ENCODE data around the gene SLC25A17. TPM values are rescaled to one million over a fixed set of nuclear protein-coding genes. Genes with fewer than 3 reads are reported as not detected.
"Not testable (repeated sequence)": the region's sequence is repeated elsewhere in the genome, so short reads cannot be mapped to it uniquely, and the experiment has no call there.

SLC25A17 gene
- total RNA-seq, 2 donors from 2014 or later = 11.7 to 13.4 TPM

DNA sequence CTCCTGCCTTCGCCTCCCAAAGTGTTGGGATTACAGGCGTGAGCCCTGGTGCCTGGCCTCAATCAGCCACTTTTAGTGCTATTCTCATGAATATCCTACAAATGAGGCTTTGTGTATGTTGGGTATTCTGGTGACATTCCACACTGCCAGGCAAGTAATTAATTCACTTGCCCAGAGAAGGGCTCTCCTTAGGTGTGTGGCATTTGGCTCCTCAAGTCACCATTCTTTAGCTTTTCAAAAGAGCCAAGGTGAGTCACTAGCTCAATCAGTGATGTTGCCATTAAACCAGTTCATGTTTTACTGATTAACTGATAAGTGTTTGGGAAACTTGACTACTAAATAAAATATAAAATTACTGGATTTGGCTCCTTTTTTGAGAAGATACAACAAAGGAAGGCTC, 52.2 kb downstream of the SLC25A17 start:
- intact Hi-C loops (cut with DNase I) = no loop called here

DNA sequence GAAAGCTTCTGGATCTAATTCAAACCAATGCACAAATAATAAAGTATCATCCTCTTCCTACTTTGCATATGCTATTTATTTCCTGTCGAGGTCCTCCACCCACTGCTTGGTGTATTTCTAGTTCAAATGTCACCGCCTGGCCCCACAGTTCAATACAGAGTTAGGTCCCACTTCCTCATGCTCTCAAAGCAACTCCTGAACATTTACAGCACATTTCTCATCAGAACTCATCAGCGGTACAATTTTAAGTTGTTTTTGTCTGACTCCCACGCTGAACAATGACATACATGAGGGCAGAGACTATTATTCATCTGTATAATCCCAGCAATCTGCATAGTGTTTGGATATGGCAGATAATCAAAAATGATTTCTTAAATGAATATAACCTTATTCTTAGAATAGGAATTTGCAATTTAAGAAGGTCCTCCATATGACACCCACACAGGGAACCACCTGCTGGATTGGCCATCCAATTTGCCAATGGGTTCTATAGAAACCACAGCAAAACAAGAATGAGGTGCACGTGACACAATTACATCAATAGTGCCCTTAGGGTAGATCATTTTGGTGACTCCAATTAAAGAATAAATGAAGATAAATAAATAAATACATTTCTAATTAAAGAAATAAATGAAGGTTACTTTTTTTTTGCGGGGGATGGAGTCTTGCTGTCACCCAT, 54.2 kb downstream of the SLC25A17 start:
- DNase-seq (ENCODE audit: low spot score) = no peak

More for the DNA sequence above, 52.2 kb downstream of the SLC25A17 start:
- no peak for DNase-seq (ENCODE audit: low spot score)

DNA sequence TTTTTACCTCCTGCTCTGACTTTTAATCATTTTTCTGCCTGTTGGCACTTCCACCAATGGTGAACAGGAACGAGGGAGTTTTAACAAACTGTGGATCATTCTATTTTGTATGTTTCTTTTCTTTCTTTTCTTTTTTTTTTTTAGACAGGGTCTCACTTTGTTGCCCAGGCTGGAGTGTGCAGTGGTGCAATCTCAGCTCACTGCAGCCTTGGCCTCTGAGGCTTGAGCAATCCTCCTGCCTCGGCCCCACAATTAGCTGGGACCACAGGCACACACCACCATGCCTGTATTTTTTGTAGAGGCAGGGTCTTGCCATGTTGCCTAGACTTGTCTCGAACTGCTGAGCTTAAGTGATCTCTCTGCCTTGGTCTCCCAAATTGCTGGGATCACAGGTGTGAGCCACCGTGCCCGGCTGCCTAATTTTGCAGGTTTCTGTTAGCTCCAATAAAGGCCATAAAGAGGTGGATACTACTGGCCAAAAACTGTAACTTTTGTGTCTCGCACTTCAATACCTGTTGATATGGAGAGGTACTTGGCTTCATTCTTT, 59.8 kb downstream of the SLC25A17 start:
- DNase-seq (ENCODE audit: low spot score) = no peak
- intact Hi-C loops (cut with DNase I) = loop anchor here (5.0 kb wide), 1 partner anchor 77 kb away; no protein-coding TSS in a partner anchor

More for the DNA sequence above, 54.2 kb downstream of the SLC25A17 start:
- intact Hi-C loops (cut with DNase I) = no loop called here

- DNase-seq (ENCODE audit: low spot score) = not testable (repeated sequence)
- intact Hi-C loops (cut with DNase I) = loop anchor here (5.0 kb wide), 1 partner anchor 77 kb away; no protein-coding TSS in a partner anchor
These were observed 60.3 kb downstream of the SLC25A17 start for GRCh38 chr22:40758851-40759250.

- intact Hi-C loops (cut with DNase I) = loop anchor here (5.0 kb wide), 1 partner anchor 76 kb away; no protein-coding TSS in a partner anchor
- no peak for DNase-seq (ENCODE audit: low spot score)
These were observed 60.8 kb downstream of the SLC25A17 start for GRCh38 chr22:40758390-40758789.

DNA sequence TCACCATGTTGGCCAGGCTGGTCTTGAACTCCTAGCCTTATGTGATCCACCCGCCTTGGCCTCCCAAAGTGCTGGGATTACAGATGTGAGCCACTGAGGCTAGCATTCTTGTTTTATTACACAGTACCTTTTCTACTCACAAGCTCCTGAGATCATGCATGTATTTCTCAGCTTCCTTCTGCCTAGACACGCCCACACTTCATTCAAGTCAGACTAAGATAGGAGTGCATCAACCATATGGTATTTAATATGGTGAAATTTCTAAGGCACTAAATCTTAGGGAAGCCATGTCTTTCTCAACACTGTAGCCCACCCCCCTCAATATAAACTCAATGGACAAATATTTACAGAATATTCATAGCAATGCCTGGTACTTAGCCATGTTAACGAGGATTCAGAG, 62.1 kb downstream of the SLC25A17 start:
- DNase-seq (ENCODE audit: low spot score) = no peak
- intact Hi-C loops (cut with DNase I) = loop anchor here (5.0 kb wide), 1 partner anchor 75 kb away; no protein-coding TSS in a partner anchor

- DNase-seq (ENCODE audit: low spot score) = no peak
- intact Hi-C loops (cut with DNase I) = no loop called here
These were observed 66.0 kb downstream of the SLC25A17 start for GRCh38 chr22:40753114-40753513.

GRCh38 chr22:40751250-40751649, 67.9 kb downstream of the SLC25A17 start:
- intact Hi-C loops (cut with DNase I) = no loop called here
- DNase-seq (ENCODE audit: low spot score) = no peak

GRCh38 chr22:40749829-40750228, 69.3 kb downstream of the SLC25A17 start:
- intact Hi-C loops (cut with DNase I) = loop anchor here in 1 of 2 donors (5.0 kb wide), 1 partner anchor 58 kb away; no protein-coding TSS in a partner anchor
- DNase-seq (ENCODE audit: low spot score) = no peak

GRCh38 chr22:40748388-40749355, 70.5 kb downstream of the SLC25A17 start:
- intact Hi-C loops (cut with DNase I) = loop anchor here in 1 of 2 donors (5.0 kb wide), 1 partner anchor 56 kb away; no protein-coding TSS in a partner anchor
- DNase-seq (ENCODE audit: low spot score) = no peak

DNA sequence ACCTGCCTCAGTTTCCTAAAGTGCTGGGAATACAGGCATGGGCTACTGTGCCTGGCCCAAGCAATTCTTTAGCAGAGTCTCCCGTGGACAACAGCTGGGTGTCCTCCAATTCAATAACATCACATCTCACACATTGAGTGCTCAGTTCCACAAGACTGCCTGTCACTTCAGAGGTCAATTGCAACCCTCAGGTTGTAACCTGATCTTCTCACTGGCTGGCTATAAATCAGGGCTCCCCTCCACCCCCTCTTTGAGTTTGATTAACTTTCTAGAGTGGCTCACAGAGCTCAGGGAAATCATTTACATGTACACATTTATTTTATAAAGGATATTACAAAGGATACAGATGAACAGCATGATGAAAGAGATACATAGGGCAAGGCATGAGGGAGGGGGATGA, 71.8 kb downstream of the SLC25A17 start:
- DNase-seq (ENCODE audit: low spot score) = no peak
- intact Hi-C loops (cut with DNase I) = loop anchor here in 1 of 2 donors (5.0 kb wide), 1 partner anchor 55 kb away; no protein-coding TSS in a partner anchor

DNA sequence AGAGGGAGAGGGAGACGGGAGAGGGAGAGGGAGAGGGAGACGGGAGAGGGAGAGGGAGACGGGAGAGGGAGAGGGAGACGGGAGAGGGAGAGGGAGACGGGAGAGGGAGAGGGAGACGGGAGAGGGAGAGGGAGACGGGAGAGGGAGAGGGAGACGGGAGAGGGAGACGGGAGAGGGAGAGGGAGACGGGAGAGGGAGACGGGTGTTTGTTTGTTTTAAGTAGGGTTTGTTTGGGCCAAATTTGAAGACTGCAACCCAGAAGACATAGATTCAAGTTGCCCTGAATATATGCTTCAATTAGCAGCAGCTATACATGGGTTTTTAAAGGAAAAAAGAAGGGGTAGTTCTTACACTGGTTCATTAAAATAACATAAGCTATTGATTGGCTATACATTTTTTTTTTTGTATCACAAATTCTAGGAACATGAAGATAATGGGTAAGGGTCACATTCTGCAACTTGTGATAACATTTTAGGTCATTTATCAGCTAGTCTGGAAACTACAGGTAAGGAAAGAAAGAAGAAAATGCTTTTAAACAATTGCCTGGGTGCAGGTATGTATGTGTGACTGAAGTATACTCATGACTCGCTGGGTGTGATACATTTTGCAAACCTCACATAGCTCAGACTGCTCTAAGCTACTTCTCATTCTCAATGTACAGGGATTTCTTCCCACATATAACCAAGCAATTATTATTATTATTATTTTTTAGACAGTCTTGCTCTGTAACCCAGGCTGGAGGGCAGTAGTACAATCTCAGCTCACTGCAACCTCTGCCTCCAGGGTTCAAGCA, 72.5 kb downstream of the SLC25A17 start:
- intact Hi-C loops (cut with DNase I) = loop anchor here in 1 of 2 donors (5.0 kb wide), 1 partner anchor 54 kb away; no protein-coding TSS in a partner anchor
- DNase-seq (ENCODE audit: low spot score) = no peak

DNA sequence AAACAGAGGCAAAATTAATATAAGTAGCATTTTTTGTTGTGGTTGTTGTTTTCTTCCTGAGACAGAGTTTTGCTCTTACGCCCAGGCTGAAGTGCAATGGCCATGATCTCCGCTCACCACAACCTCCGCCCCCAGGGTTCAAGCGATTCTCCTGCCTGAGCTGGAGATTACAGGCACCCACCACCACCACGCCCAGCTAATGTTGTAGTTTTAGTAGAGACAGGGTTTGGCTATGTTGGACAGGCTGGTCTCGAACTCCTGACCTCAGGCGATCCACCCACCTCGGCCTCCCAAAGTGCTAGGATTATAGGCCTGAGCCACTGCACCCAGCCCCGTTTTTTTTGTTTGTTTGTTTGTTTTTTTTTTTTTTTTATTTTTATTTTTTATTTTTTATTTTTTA, 75.4 kb downstream of the SLC25A17 start:
- intact Hi-C loops (cut with DNase I) = no loop called here
- DNase-seq (ENCODE audit: low spot score) = no peak

DNA sequence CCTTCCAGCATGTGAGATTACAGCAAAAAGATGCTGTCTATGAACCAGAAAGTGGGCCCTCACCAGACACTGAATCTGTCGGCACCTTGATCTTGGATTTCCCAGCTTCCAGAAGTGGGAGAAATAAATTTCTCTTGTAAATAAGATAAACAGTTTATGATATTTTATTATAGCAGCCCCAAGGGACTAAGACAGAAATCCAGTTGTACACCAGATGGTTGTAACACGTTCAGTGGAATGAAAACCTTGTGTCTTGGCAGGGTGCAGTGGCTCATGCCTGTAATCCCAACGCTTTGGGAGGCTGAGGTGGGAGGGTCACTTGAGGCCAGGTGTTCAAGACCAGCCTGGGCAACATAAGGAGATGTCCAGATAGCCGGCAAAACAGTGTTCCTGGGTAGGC, 78.0 kb downstream of the SLC25A17 start:
- intact Hi-C loops (cut with DNase I) = no loop called here
- no peak for DNase-seq (ENCODE audit: low spot score)

- intact Hi-C loops (cut with DNase I) = no loop called here
- DNase-seq (ENCODE audit: low spot score) = peak; percentile 41
These were observed 79.4 kb downstream of the SLC25A17 start for GRCh38 chr22:40739721-40740120.

- no peak for DNase-seq (ENCODE audit: low spot score)
- intact Hi-C loops (cut with DNase I) = no loop called here
These were observed 85.2 kb downstream of the SLC25A17 start for GRCh38 chr22:40733919-40734318.

GRCh38 chr22:40732999-40733292, 86.2 kb downstream of the SLC25A17 start:
- intact Hi-C loops (cut with DNase I) = no loop called here
- no peak for DNase-seq (ENCODE audit: low spot score)

DNA sequence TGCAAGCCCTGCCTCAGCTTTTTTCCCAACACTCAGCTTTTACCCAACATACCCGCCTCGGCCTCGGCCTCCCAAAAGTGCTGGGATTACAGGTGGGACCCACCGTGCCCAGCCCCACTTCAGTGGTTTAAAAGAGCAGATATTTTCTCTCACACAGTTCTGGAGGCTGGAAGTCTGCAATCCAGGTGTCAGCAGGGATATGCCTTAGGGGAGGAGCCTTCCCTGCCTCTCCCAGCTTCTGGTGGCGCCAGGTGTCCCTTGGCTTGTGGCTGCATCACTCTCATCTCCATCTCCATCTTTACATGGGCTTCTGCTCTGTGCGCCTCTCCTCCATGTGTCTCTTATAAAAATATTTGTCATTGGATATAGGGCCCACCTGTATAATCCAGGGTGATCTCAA, 89.9 kb downstream of the SLC25A17 start:
- no peak for DNase-seq (ENCODE audit: low spot score)
- intact Hi-C loops (cut with DNase I) = no loop called here

DNA sequence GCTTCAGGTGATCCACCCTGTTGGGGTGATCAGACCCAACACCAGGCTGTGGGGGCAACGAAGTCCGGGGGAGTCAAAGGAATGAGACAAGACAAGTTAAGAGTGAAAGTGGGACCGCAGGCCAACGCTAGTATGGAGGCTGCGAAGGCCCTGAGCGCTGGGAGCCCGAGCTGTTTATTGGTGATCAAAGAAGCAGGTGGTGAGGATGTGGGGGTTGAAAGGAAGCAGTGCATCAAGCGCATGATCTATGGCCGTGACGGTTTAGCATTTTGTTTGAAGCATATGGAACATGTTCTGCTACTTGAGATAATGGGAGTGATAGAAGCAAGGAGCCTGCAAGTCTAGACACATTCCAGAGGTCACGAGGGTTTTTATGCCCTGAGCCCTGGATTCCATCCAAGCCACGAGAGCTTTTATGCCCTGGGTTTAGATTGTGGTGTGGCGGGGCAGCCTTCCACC, 90.4 kb downstream of the SLC25A17 start:
- intact Hi-C loops (cut with DNase I) = no loop called here
- no peak for DNase-seq (ENCODE audit: low spot score)
